H1 (cell line): ENCODE results near the gene RPSA. TPM values are rescaled to one million over a fixed set of nuclear protein-coding genes. Genes with fewer than 3 reads are reported as not detected.

Experiments
- CTCF ChIA-PET: fragments of 300-600 bp; sonication (Branson Sonifier 250); formaldehyde crosslinking; loops from one replicate; lab custom pipeline; 2021; ENCODE audit not compliant: partially characterized antibody; lab: Charles Lee
- POLR2A ChIA-PET: fragments of 300-600 bp; sonication (Branson Sonifier 250); formaldehyde crosslinking; loops from one replicate; lab custom pipeline; 2021; ENCODE audit warnings: inconsistent platforms; ENCODE audit not compliant: partially characterized antibody; lab: Charles Lee
- DNase-seq, 2 experiments: peaks; one replicate each; pipeline versions ENCODE4 v3.0.0 to v3.0.0-alpha.2; 2010 to 2022; ENCODE audit warnings: low spot score in 2 of 2, low read depth in 1 of 2, mixed read lengths in 1 of 2
- FAIRE-seq: peaks from 2 replicates; lab custom pipeline; 2011; peaks lifted over from hg19 to GRCh38; lab: Jason Lieb, UNC
- H2AFZ ChIP-seq: 2 replicates; pipeline ENCODE4 v1.8.1; 2012; ENCODE audit warnings: low read length, inconsistent platforms
- H2AK5ac ChIP-seq: 2 replicates; pipeline ENCODE4 v1.6.1; 2013; ENCODE audit warnings: low read depth, low read length
- H2BK120ac ChIP-seq: replicated peaks from 2 replicates; pipeline ENCODE3; 2013; ENCODE audit warnings: low read depth, low read length, inconsistent platforms
- H2BK12ac ChIP-seq: 2 replicates; pipeline ENCODE4 v1.6.1; 2013; ENCODE audit warnings: low read depth, low read length
- H2BK15ac ChIP-seq: 2 replicates; pipeline ENCODE4 v1.6.1; 2013; ENCODE audit warnings: low read length
- H2BK20ac ChIP-seq: 2 replicates; pipeline ENCODE4 v1.6.1; 2013; ENCODE audit warnings: low read length
- H2BK5ac ChIP-seq: 2 replicates; pipeline ENCODE4 v1.6.1; 2013; ENCODE audit warnings: low read depth, low read length
- H3K14ac ChIP-seq: 2 replicates; pipeline ENCODE4 v1.6.1; 2013; ENCODE audit warnings: inconsistent platforms; ENCODE audit not compliant: insufficient read length
- H3K18ac ChIP-seq: 2 replicates; pipeline ENCODE4 v1.6.1; 2013; ENCODE audit warnings: low read length; ENCODE audit errors: extremely low read depth
- H3K23ac ChIP-seq: 2 replicates; pipeline ENCODE4 v1.6.1; 2013; ENCODE audit warnings: inconsistent platforms; ENCODE audit not compliant: insufficient read length
- H3K23me2 ChIP-seq: 2 replicates; pipeline ENCODE4 v1.6.1; 2013; ENCODE audit warnings: low read depth, low read length
- H3K27ac ChIP-seq: 2 replicates; pipeline ENCODE4 v1.6.1; 2011; ENCODE audit warnings: low read depth, low read length, inconsistent platforms
- H3K27me3 ChIP-seq, 4 experiments: replicated peaks in 1 of 4; 1 replicate in 1 of 4; 2 replicates in 3 of 4; pipeline versions ENCODE4 v1.6.1 to v1.8.1; 2011 to 2013; ENCODE audit warnings: low read length in 3 of 4, mild to moderate bottlenecking in 3 of 4, inconsistent platforms in 2 of 4, mixed read lengths in 2 of 4, moderate library complexity in 1 of 4; ENCODE audit not compliant: control insufficient read depth in 3 of 4, insufficient read depth in 3 of 4; ENCODE audit errors: extremely low read depth in 1 of 4
- H3K36me3 ChIP-seq, 4 experiments: 2 replicates each; pipeline versions ENCODE4 v1.6.1 to v1.8.1; 2011 to 2013; ENCODE audit warnings: mild to moderate bottlenecking in 4 of 4, low read length in 3 of 4, moderate library complexity in 2 of 4, control low read depth in 1 of 4, inconsistent platforms in 1 of 4; ENCODE audit not compliant: insufficient read depth in 4 of 4, control insufficient read depth in 2 of 4
- H3K4ac ChIP-seq: replicated peaks from 2 replicates; pipeline ENCODE3; 2013; ENCODE audit warnings: low read length, low read depth, mixed read lengths, inconsistent platforms; ENCODE audit not compliant: insufficient read length
- H3K4me1 ChIP-seq, 4 experiments: replicated peaks in 1 of 4; 1 replicate in 1 of 4; 2 replicates in 3 of 4; pipeline versions ENCODE4 v1.6.1 to v1.8.1; 2011 to 2013; ENCODE audit warnings: low read length in 3 of 4, inconsistent platforms in 2 of 4, mixed read lengths in 1 of 4; ENCODE audit not compliant: insufficient read depth in 4 of 4, control insufficient read depth in 3 of 4
- H3K4me2 ChIP-seq, 2 experiments: 2 replicates each; pipeline versions ENCODE4 v1.6.1 to v1.8.1; 2011 to 2013; ENCODE audit warnings: low read depth in 2 of 2, low read length in 2 of 2, control low read depth in 1 of 2, inconsistent platforms in 1 of 2, mild to moderate bottlenecking in 1 of 2; ENCODE audit not compliant: insufficient read depth in 1 of 2
- H3K4me3 ChIP-seq, 4 experiments: fragments of 200-600, 300-600 bp in 1 of 4; sonication (generic), shearing (Covaris generic), sonication (Bioruptor Twin) in 1 of 4; 2 replicates each; pipeline versions ENCODE4 v1.5.1 to v1.8.1; 2011 to 2016; ENCODE audit warnings: low read length in 4 of 4, low read depth in 3 of 4, control low read depth in 2 of 4, inconsistent platforms in 2 of 4, mild to moderate bottlenecking in 2 of 4, mixed read lengths in 1 of 4, moderate library complexity in 1 of 4; ENCODE audit not compliant: insufficient read depth in 2 of 4; ENCODE audit errors: extremely low read depth in 1 of 4
- H3K56ac ChIP-seq: replicated peaks from 2 replicates; pipeline ENCODE3; 2013; ENCODE audit warnings: low read depth, mild to moderate bottlenecking, mixed read lengths, low read length, inconsistent platforms; ENCODE audit not compliant: insufficient read length
- H3K79me1 ChIP-seq: 2 replicates; pipeline ENCODE4 v1.6.1; 2013; ENCODE audit warnings: low read depth, low read length, control low read depth
- H3K79me2 ChIP-seq, 2 experiments: 2 replicates each; pipeline versions ENCODE4 v1.6.1 to v1.8.1; 2012 to 2013; ENCODE audit warnings: low read length in 2 of 2, mild to moderate bottlenecking in 2 of 2, inconsistent platforms in 1 of 2; ENCODE audit not compliant: insufficient read depth in 2 of 2, control insufficient read depth in 1 of 2
- H3K9ac ChIP-seq, 4 experiments: replicated peaks in 1 of 4; 1 replicate in 1 of 4; 2 replicates in 3 of 4; pipeline versions ENCODE4 v1.6.1 to v1.8.1; 2011 to 2013; ENCODE audit warnings: low read depth in 3 of 4, low read length in 3 of 4, control low read depth in 2 of 4, mild to moderate bottlenecking in 2 of 4, moderate library complexity in 2 of 4, inconsistent platforms in 1 of 4; ENCODE audit errors: extremely low read depth in 1 of 4
- H3K9me3 ChIP-seq, 2 experiments: 2 replicates each; pipeline versions ENCODE4 v1.6.1 to v1.8.1; 2012 to 2013; ENCODE audit warnings: mild to moderate bottlenecking in 2 of 2, moderate library complexity in 2 of 2, control low read depth in 1 of 2, inconsistent platforms in 1 of 2, low read depth in 1 of 2, low read length in 1 of 2, mixed read lengths in 1 of 2; ENCODE audit not compliant: insufficient read depth in 2 of 2
- H4K20me1 ChIP-seq, 2 experiments: replicated peaks in 1 of 2; 2 replicates each; pipeline versions ENCODE3 to v1.8.1; 2011 to 2013; ENCODE audit warnings: inconsistent platforms in 2 of 2, low read length in 2 of 2, mild to moderate bottlenecking in 1 of 2; ENCODE audit not compliant: insufficient read depth in 2 of 2, control insufficient read depth in 1 of 2
- H4K5ac ChIP-seq: 2 replicates; pipeline ENCODE4 v1.6.1; 2013; ENCODE audit warnings: low read length, low read depth, mixed read lengths, inconsistent platforms; ENCODE audit not compliant: insufficient read length
- H4K8ac ChIP-seq: 2 replicates; pipeline ENCODE4 v1.8.0; 2013; ENCODE audit warnings: mild to moderate bottlenecking, moderate library complexity, low read length, inconsistent platforms; ENCODE audit not compliant: insufficient read depth; ENCODE audit errors: extremely low read depth
- H4K91ac ChIP-seq: replicated peaks from 2 replicates; pipeline ENCODE3; 2013; ENCODE audit warnings: low read length, mixed read lengths, inconsistent platforms; ENCODE audit not compliant: insufficient read length
- BCL11A ChIP-seq, 2 experiments: IDR thresholded peaks; one replicate each; pipeline ENCODE4 v1.6.1; 2011; ENCODE audit warnings: low read depth in 2 of 2, low read length in 2 of 2, mild to moderate bottlenecking in 2 of 2
- BRCA1 ChIP-seq: IDR thresholded peaks from 2 replicates; pipeline ENCODE4 v1.6.1; 2012; ENCODE audit warnings: low read depth, low read length, improper control_type of control experiment
- CHD2 ChIP-seq: IDR thresholded peaks from 2 replicates; pipeline ENCODE4 v1.6.1; 2012; ENCODE audit warnings: low read length, improper control_type of control experiment
- EGR1 ChIP-seq: IDR thresholded peaks from 2 replicates; pipeline ENCODE4 v1.6.1; 2011; ENCODE audit warnings: low read depth, low read length, borderline replicate concordance
- RAD21 ChIP-seq, 2 experiments: IDR thresholded peaks in 1 of 2; conservative IDR thresholded peaks in 1 of 2; 2 replicates each; pipeline ENCODE4 v1.6.1; 2011; ENCODE audit warnings: low read depth in 2 of 2, low read length in 2 of 2, improper control_type of control experiment in 1 of 2, inconsistent platforms in 1 of 2, mild to moderate bottlenecking in 1 of 2, moderate library complexity in 1 of 2
- SIN3A ChIP-seq, 2 experiments: IDR thresholded peaks in 1 of 2; conservative IDR thresholded peaks in 1 of 2; 2 replicates each; pipeline ENCODE4 v1.6.1; 2011 to 2012; ENCODE audit warnings: low read length in 2 of 2, improper control_type of control experiment in 1 of 2, low read depth in 1 of 2, mild to moderate bottlenecking in 1 of 2
- SUZ12 ChIP-seq: fragments of 200-600 bp; sonication (generic); IDR thresholded peaks from 2 replicates; pipeline ENCODE4 v1.6.1; 2012; ENCODE audit warnings: mild to moderate bottlenecking, inconsistent platforms, low read length, moderate library complexity, mixed read lengths
- TBP ChIP-seq: IDR thresholded peaks from 2 replicates; pipeline ENCODE4 v1.6.1; 2011; ENCODE audit warnings: low read depth, low read length, improper control_type of control experiment
- USF2 ChIP-seq: IDR thresholded peaks from 2 replicates; pipeline ENCODE4 v1.6.1; 2011; ENCODE audit warnings: low read length, improper control_type of control experiment
- WGBS, 2 experiments: shearing (Covaris generic) in 1 of 2; methylation state at CpG; one replicate each; pipeline versions ENCODE4 v1.1.6 to v1.1.7; 2013 to 2015; ENCODE audit warnings: low lambda C conversion rate in 2 of 2, mixed read lengths in 2 of 2, inconsistent platforms in 1 of 2, low coverage in 1 of 2, missing lambda C conversion rate in 1 of 2; ENCODE audit not compliant: insufficient replicate concordance in 2 of 2, insufficient coverage in 1 of 2, insufficient read length in 1 of 2; ENCODE audit errors: extremely low coverage in 1 of 2, missing lambda C conversion rate in 1 of 2; 5-methylcytosine and 5-hydroxymethylcytosine counted together
- polyA plus RNA-seq, 7 experiments: library from polyadenylated mRNA; depleted of rRNA in 3 of 7; stranded (reverse) in 5 of 7; unstranded in 2 of 7; fragments of >200 nt in 5 of 7; fragments of 200-250 nt in 2 of 7; gene quantifications; 1 replicate in 5 of 7; 2 replicates in 1 of 7; 4 replicates in 1 of 7; pipeline versions ENCODE4 v1.2.1 to v1.2.3, GENCODE V29; 2011 to 2013; ENCODE audit warnings: missing spikeins in 2 of 7, mixed read lengths in 2 of 7
- total RNA-seq: library from RNA; stranded (reverse); fragmentation: NEBNext Ultra II Directional; extraction: Animal tissue kit (Norgen Biotek cat#: 25700); gene quantifications from 2 replicates; pipeline ENCODE4 v1.2.1, GENCODE V29; 2021

RPSA gene
- total and polyA plus RNA-seq, 2 of the 8 experiments (the other 6 are each of a cell fraction or from before 2014, with no cell fraction given): 2,661 to 7,468 TPM

- Histone ChIP-seq H3K9ac (no peak overlapping the region), H3K56ac (no peak overlapping the region), H3K4ac (no peak overlapping the region), H2BK120ac (no peak overlapping the region), H2BK15ac (no peak overlapping the region), H3K4me2 (no peak overlapping the region), H3K18ac (no peak overlapping the region), H3K23me2 (no peaks in the 10 kb centered on the region), H3K23ac (no peak overlapping the region), H4K8ac (no peak overlapping the region), H2AK5ac (no peak overlapping the region), H3K36me3 (no peaks in the 10 kb centered on the region), H2AFZ (no peak overlapping the region), H3K27me3 (no peaks in the 10 kb centered on the region), H3K14ac (no peak overlapping the region), H3K4me3 (no peak overlapping the region), H4K91ac (no peak overlapping the region), H4K5ac (no peak overlapping the region), H3K27ac (no peak overlapping the region), H2BK12ac (no peak overlapping the region), H3K4me1 (no peaks in the 10 kb centered on the region), H3K9me3 (no peaks in the 10 kb centered on the region), H2BK5ac (no peak overlapping the region), H2BK20ac (no peak overlapping the region), H4K20me1 (no peaks in the 10 kb centered on the region), H3K79me2 (no peaks in the 10 kb centered on the region), H3K79me1 (no peaks in the 10 kb centered on the region)
- 77% methylated on average over 1 of the region's 1 CpG; no CpG with 5 or more reads in 1 of the 2 experiments for WGBS, 2 experiments
- FAIRE-seq: no peak
- DNase-seq: no peak
- TF ChIP-seq CHD2 (no peak), USF2 (no peak), BRCA1 (no peak), SIN3A (conservative IDR thresholded peaks at IDR 0.05 in 1 of 2, IDR thresholded peaks at IDR 0.05 in 1 of 2; ENCODE audit: low read depth in 1 of 2, low read length in 2 of 2) (no peak), BCL11A (IDR thresholded peaks at IDR 0.05; ENCODE audit: low read depth in 2 of 2, low read length in 2 of 2) (no peak), RAD21 (IDR thresholded peaks at IDR 0.05 in 1 of 2, conservative IDR thresholded peaks at IDR 0.05 in 1 of 2; ENCODE audit: low read depth in 2 of 2, low read length in 2 of 2) (no peak), EGR1 (no peak), SUZ12 (no peak), TBP (no peak)
- CTCF ChIA-PET: interaction anchor here (1.0 to 8.1 kb wide), 6 partner anchors 10 to 71 kb away, joined by 3 to 36 read pairs (median 4); no protein-coding TSS in a partner anchor
- POLR2A ChIA-PET: interaction anchor here (1.4 to 13.1 kb wide), 2 partner anchors 13 to 21 kb away, joined by 4 to 141 read pairs; partner anchors contain the start of gene RPSA
Observed at GRCh38 chr3:39427506-39427905, 21.0 kb downstream of the RPSA start.
